SK-N-SH (cell line): ENCODE results near the gene ANKRD52. TPM values are rescaled to one million over a fixed set of nuclear protein-coding genes. Genes with fewer than 3 reads are reported as not detected.

Experiments
- CTCF ChIA-PET: fragments of 300-600, 350-600 bp; formaldehyde crosslinking; extraction: SDS; loops from one replicate; lab custom pipeline; 2021; lab: Yijun Ruan, JAX
- POLR2A ChIA-PET: fragments of 350-600 bp; sonication (Branson Sonifier 250); formaldehyde crosslinking; extraction: SDS; loops from one replicate; lab custom pipeline; 2020; ENCODE audit warnings: antibody characterized with exemption, inconsistent platforms; lab: Yijun Ruan, JAX
- DNase-seq: peaks from one replicate; pipeline ENCODE4 v3.0.0; 2012
- H2AFZ ChIP-seq: fragments of 200-600 bp; sonication (generic); 2 replicates; pipeline ENCODE4 v1.8.1; 2016; ENCODE audit warnings: antibody characterized with exemption, mild to moderate bottlenecking, low read depth
- H3F3A ChIP-seq: fragments of 200-600 bp; sonication (generic); replicated peaks from 2 replicates; pipeline ENCODE3; 2016; ENCODE audit warnings: antibody characterized with exemption, mild to moderate bottlenecking; ENCODE audit not compliant: insufficient read depth
- H3K27ac ChIP-seq, 2 experiments: fragments of 200-500 bp in 1 of 2; fragments of 200-600 bp in 1 of 2; sonication (Bioruptor generic) in 1 of 2; sonication (generic), shearing (Covaris generic) in 1 of 2; 2 replicates each; pipeline versions ENCODE4 v1.5.1 to v1.6.1; 2014 to 2016; ENCODE audit warnings: low read depth in 2 of 2, inconsistent platforms in 1 of 2, low read length in 1 of 2, mild to moderate bottlenecking in 1 of 2, mixed read lengths in 1 of 2
- H3K27me3 ChIP-seq: fragments of 200-600 bp; sonication (generic), shearing (Covaris generic); 2 replicates; pipeline ENCODE4 v1.6.1; 2016; ENCODE audit warnings: mixed run types; ENCODE audit not compliant: insufficient read depth
- H3K36me3 ChIP-seq, 2 experiments: fragments of 200-500 bp in 1 of 2; fragments of 200-600 bp in 1 of 2; sonication (Bioruptor generic) in 1 of 2; sonication (generic) in 1 of 2; replicated peaks in 1 of 2; 2 replicates each; pipeline versions ENCODE3 to v1.5.1; 2014 to 2016; ENCODE audit warnings: low read length in 1 of 2, mild to moderate bottlenecking in 1 of 2; ENCODE audit not compliant: insufficient read depth in 2 of 2, control insufficient read depth in 1 of 2
- H3K4me1 ChIP-seq, 2 experiments: fragments of 200-500 bp in 1 of 2; fragments of 200-600 bp in 1 of 2; sonication (Bioruptor generic) in 1 of 2; sonication (generic), shearing (Covaris generic) in 1 of 2; 2 replicates each; pipeline versions ENCODE4 v1.5.1 to v1.6.1; 2014 to 2016; ENCODE audit warnings: low read depth in 1 of 2, low read length in 1 of 2, mixed run types in 1 of 2; ENCODE audit not compliant: insufficient read depth in 2 of 2, control insufficient read depth in 1 of 2
- H3K4me2 ChIP-seq: fragments of 200-600 bp; sonication (generic), shearing (Covaris generic); 2 replicates; pipeline ENCODE4 v1.6.1; 2017; ENCODE audit warnings: mixed run types
- H3K4me3 ChIP-seq, 2 experiments: fragments of 200-500 bp in 1 of 2; fragments of 200-600 bp in 1 of 2; sonication (Bioruptor generic) in 1 of 2; sonication (generic), shearing (Covaris generic) in 1 of 2; 2 replicates each; pipeline versions ENCODE4 v1.5.1 to v1.8.1; 2014 to 2016; ENCODE audit warnings: low read depth in 2 of 2, inconsistent platforms in 1 of 2, low read length in 1 of 2, mild to moderate bottlenecking in 1 of 2, mixed read lengths in 1 of 2, moderate library complexity in 1 of 2
- H3K79me2 ChIP-seq: fragments of 200-600 bp; sonication (generic); 2 replicates; pipeline ENCODE4 v1.8.1; 2017; ENCODE audit warnings: mild to moderate bottlenecking; ENCODE audit not compliant: insufficient read depth
- H3K9ac ChIP-seq: fragments of 200-600 bp; sonication (generic); 2 replicates; pipeline ENCODE4 v1.6.1; 2017; ENCODE audit warnings: mixed run types
- H3K9me2 ChIP-seq: fragments of 200-600 bp; sonication (generic); 2 replicates; pipeline ENCODE4 v1.6.1; 2017; ENCODE audit warnings: mixed run types
- H3K9me3 ChIP-seq: fragments of 200-600 bp; sonication (generic); 2 replicates; pipeline ENCODE4 v1.6.1; 2017; ENCODE audit warnings: mixed run types, mild to moderate bottlenecking, moderate library complexity
- H4K20me1 ChIP-seq: fragments of 200-600 bp; sonication (generic); 2 replicates; pipeline ENCODE4 v1.6.1; 2017; ENCODE audit warnings: mild to moderate bottlenecking, mixed run types; ENCODE audit not compliant: insufficient read depth
- CHD2 ChIP-seq: fragments of 150-350 bp; IDR thresholded peaks from 2 replicates; pipeline ENCODE4 v1.6.1; 2018; ENCODE audit warnings: low read length; ENCODE audit not compliant: partially characterized antibody
- EP300 ChIP-seq, 2 experiments: IDR thresholded peaks; 2 replicates each; pipeline versions ENCODE4 v1.4.0 to v1.6.1; 2012; ENCODE audit warnings: borderline replicate concordance in 1 of 2, low read depth in 1 of 2, low read length in 1 of 2
- EZH2phosphoT487 ChIP-seq: fragments of 200-600 bp; sonication (generic); IDR thresholded peaks from 2 replicates; pipeline ENCODE4 v1.6.1; 2017; ENCODE audit warnings: low read depth, mixed run types, mild to moderate bottlenecking, antibody characterized with exemption, moderate library complexity, borderline replicate concordance
- FOXM1 ChIP-seq: IDR thresholded peaks from 2 replicates; pipeline ENCODE4 v1.4.0; 2012; ENCODE audit warnings: low read depth, mild to moderate bottlenecking
- MEF2A ChIP-seq: IDR thresholded peaks from 2 replicates; pipeline ENCODE4 v1.4.0; 2012; ENCODE audit warnings: low read depth, borderline replicate concordance
- NRF1 ChIP-seq: IDR thresholded peaks from 2 replicates; pipeline ENCODE4 v1.6.1; 2012; ENCODE audit warnings: low read depth, mild to moderate bottlenecking, low read length
- PBX3 ChIP-seq: IDR thresholded peaks from 2 replicates; pipeline ENCODE4; 2012
- REST ChIP-seq: IDR thresholded peaks from 2 replicates; pipeline ENCODE4 v1.6.1; 2012; ENCODE audit warnings: mild to moderate bottlenecking, low read depth, low read length, moderate library complexity
- RXRA ChIP-seq: IDR thresholded peaks from 2 replicates; pipeline ENCODE4 v1.4.0; 2012; ENCODE audit warnings: low read depth, mild to moderate bottlenecking, borderline replicate concordance
- SIN3A ChIP-seq: IDR thresholded peaks from 2 replicates; pipeline ENCODE4 v1.6.1; 2012; ENCODE audit warnings: low read depth, mild to moderate bottlenecking, low read length, moderate library complexity, borderline replicate concordance
- TAF1 ChIP-seq: IDR thresholded peaks from 2 replicates; pipeline ENCODE4 v1.6.1; 2012; ENCODE audit warnings: low read depth, mild to moderate bottlenecking, low read length, moderate library complexity, borderline replicate concordance
- TCF12 ChIP-seq: IDR thresholded peaks from 2 replicates; pipeline ENCODE4 v1.4.0; 2012
- WGBS: methylation state at CpG from one replicate; pipeline ENCODE4 v1.1.6; 2017; ENCODE audit warnings: low lambda C conversion rate; 5-methylcytosine and 5-hydroxymethylcytosine counted together
- polyA plus RNA-seq, 3 experiments: library from polyadenylated mRNA; depleted of rRNA; stranded (reverse); fragments of >200 nt; gene quantifications; 2 replicates each; pipeline ENCODE4 v1.2.3, GENCODE V29; 2012

The ANKRD52 gene
- polyA plus RNA-seq, 1 of the 3 experiments (the other 2 are of a cell fraction), result 23.4 TPM

- H3K9ac ChIP-seq, result no peak overlapping the region
- ChIA-PET POLR2A (interaction anchor here (0.6 to 1.6 kb wide), 3 partner anchors 11 to 49 kb away, joined by 3 to 5 read pairs (median 3); partner anchors contain the start of gene RNF41), CTCF (interaction anchor here (1.9 to 4.9 kb wide), 4 partner anchors 10 to 47 kb away, joined by 4 to 31 read pairs (median 6); partner anchors contain the start of genes ANKRD52 and SMARCC2)
- peaks cover 14% of the 10 kb centered on the region for H3F3A ChIP-seq
- no peak overlapping the region for H3K4me3 ChIP-seq
- WGBS, result 91% methylated on average over 1 of the region's 5 CpGs
- H3K4me2 ChIP-seq, result no peak overlapping the region
- H4K20me1 ChIP-seq, result 0 out of 2 replicates have a peak, but pooled peaks cover 4% of the 10 kb centered on the region
- peaks cover 8 to 53% of the 10 kb centered on the region in 2 experiments for H3K36me3 ChIP-seq
- no peak overlapping the region for H2AFZ ChIP-seq
- H3K4me1 ChIP-seq, result peaks cover 0 to 7% of the 10 kb centered on the region in 2 experiments; a peak in 1 of 4 replicates
- no peaks in the 10 kb centered on the region for H3K9me2 ChIP-seq
- DNase-seq, result no peak
- no peak overlapping the region for H3K27ac ChIP-seq
- H3K79me2 ChIP-seq, result peaks cover 3% of the 10 kb centered on the region; the same call in 1 of the 2 replicates
- TF ChIP-seq MEF2A, result no peak
- TF ChIP-seq EZH2phosphoT487, result no peak
- no peak for TF ChIP-seq SIN3A
- TF ChIP-seq REST, result no peak
- TF ChIP-seq TCF12, result no peak
- TF ChIP-seq EP300 (IDR thresholded peaks at IDR 0.05; ENCODE audit: borderline replicate concordance in 1 of 2, low read depth in 1 of 2, low read length in 1 of 2), result no peak
- no peak for TF ChIP-seq RXRA
- TF ChIP-seq FOXM1, result no peak
- no peak for TF ChIP-seq TAF1
- no peak for TF ChIP-seq CHD2
- no peaks in the 10 kb centered on the region for H3K27me3 ChIP-seq
- H3K9me3 ChIP-seq, result no peaks in the 10 kb centered on the region
Measured at GRCh38 chr12:56236985-56237384, 21.2 kb downstream of the ANKRD52 start.

GRCh38 chr12:56236091-56236490 lies 22.1 kb downstream of the ANKRD52 start:
- H3K9me3 ChIP-seq, result no peaks in the 10 kb centered on the region
- 0 out of 2 replicates have a peak, but pooled peaks cover 4% of the 10 kb centered on the region for H4K20me1 ChIP-seq
- DNase-seq, result no peak
- no peak overlapping the region for H2AFZ ChIP-seq
- no peaks in the 10 kb centered on the region for H3K79me2 ChIP-seq
- POLR2A ChIA-PET, result interaction anchor here (1.6 kb wide), 1 partner anchor 14 kb away, joined by 5 read pairs; the partner anchor contains the start of gene RNF41
- no peak overlapping the region for H3K4me2 ChIP-seq
- no peak for TF ChIP-seq NRF1
- no peak for TF ChIP-seq CHD2
- no peak for TF ChIP-seq PBX3
- TF ChIP-seq, all 33 proteins: peak for 0
- peaks cover 14% of the 10 kb centered on the region for H3F3A ChIP-seq
- H3K4me3 ChIP-seq, result no peak overlapping the region
- H3K4me1 ChIP-seq, result peaks cover 0 to 7% of the 10 kb centered on the region in 2 experiments; a peak in 1 of 4 replicates
- H3K27me3 ChIP-seq, result no peaks in the 10 kb centered on the region
- H3K27ac ChIP-seq, result no peak overlapping the region
- peaks cover 2 to 44% of the 10 kb centered on the region in 2 experiments for H3K36me3 ChIP-seq
- H3K9ac ChIP-seq, result no peak overlapping the region
- WGBS, result 100% methylated on average over 6 of the region's 6 CpGs
- no peaks in the 10 kb centered on the region for H3K9me2 ChIP-seq
- CTCF ChIA-PET, result interaction anchor here (1.9 to 4.9 kb wide), 4 partner anchors 10 to 46 kb away, joined by 4 to 31 read pairs (median 6); partner anchors contain the start of genes ANKRD52 and SMARCC2
